GM12878 (cell line): Measurements from ENCODE around the gene CATSPER1. TPM values are rescaled to one million over a fixed set of nuclear protein-coding genes. Genes with fewer than 3 reads are reported as not detected.
A peak's percentile ranks its signal among the peaks of the same experiment; 100 is the strongest.
"Not testable (repeated sequence)": the region's sequence is repeated elsewhere in the genome, so short reads cannot be mapped to it uniquely, and the experiment has no call there.

Source experiments
- ATAC-seq: fragments of 200-7000 bp; cut with Tn5 transposase; 3 replicates; pipeline ENCODE4 v1.9.1; 2020; ENCODE audit warnings: mild to moderate bottlenecking, moderate library complexity
- BruUV-seq: library from RNA; stranded (reverse); fragments of 400-500 nt; replicated peaks from 2 replicates; lab custom pipeline; 2021; lab: Mats Ljungman, UMichigan
- CTCF ChIA-PET: fragments of 300-600 bp; sonication (Branson Sonifier 250); formaldehyde crosslinking; extraction: SDS; loops from one replicate; lab custom pipeline; 2021; ENCODE audit warnings: inconsistent platforms; lab: Yijun Ruan, JAX
- POLR2A ChIA-PET: fragments of 350-600 bp; formaldehyde crosslinking; extraction: SDS; loops from one replicate; lab custom pipeline; 2021; ENCODE audit warnings: inconsistent platforms; lab: Charles Lee
- RAD21 ChIA-PET: fragments of 300-600 bp; sonication (Branson Sonifier 250); formaldehyde crosslinking; loops from one replicate; lab custom pipeline; 2023; ENCODE audit warnings: antibody characterized with exemption; ENCODE audit not compliant: unreplicated experiment; lab: Charles Lee
- SMC1A ChIA-PET: fragments of 300-600 bp; sonication (Branson Sonifier 250); formaldehyde crosslinking; loops from one replicate; lab custom pipeline; 2023; ENCODE audit not compliant: unreplicated experiment, uncharacterized antibody; lab: Charles Lee
- DNase-seq: peaks from one replicate; pipeline ENCODE4 v3.0.0-alpha.2; 2011; ENCODE audit warnings: low read depth, low spot score
- FAIRE-seq: peaks from 3 replicates; lab custom pipeline; 2011; peaks lifted over from hg19 to GRCh38; lab: Jason Lieb, UNC
- H2AFZ ChIP-seq: 2 replicates; pipeline ENCODE4 v1.6.0; 2011; ENCODE audit warnings: low read depth, low read length, control low read depth; ENCODE audit not compliant: control insufficient read depth
- H3K27ac ChIP-seq: 2 replicates; pipeline ENCODE4 v1.5.1; 2011; ENCODE audit warnings: control low read depth; ENCODE audit not compliant: control insufficient read depth, insufficient read depth
- H3K27me3 ChIP-seq, 2 experiments: replicated peaks in 1 of 2; 2 replicates each; pipeline versions ENCODE4 v1.6.0 to v1.6.1; 2011; ENCODE audit warnings: low read length in 1 of 2; ENCODE audit not compliant: control insufficient read depth in 2 of 2, insufficient read depth in 2 of 2
- H3K36me3 ChIP-seq, 2 experiments: 2 replicates each; pipeline ENCODE4 v1.5.1; 2011; ENCODE audit warnings: low read length in 1 of 2; ENCODE audit not compliant: control insufficient read depth in 2 of 2, insufficient read depth in 2 of 2
- H3K4me1 ChIP-seq: 2 replicates; pipeline ENCODE4 v1.6.1; 2011; ENCODE audit warnings: mild to moderate bottlenecking, low read length, moderate library complexity, mixed read lengths; ENCODE audit not compliant: control insufficient read depth, insufficient read depth
- H3K4me2 ChIP-seq: 2 replicates; pipeline ENCODE4 v1.6.0; 2011; ENCODE audit warnings: control low read depth; ENCODE audit not compliant: control insufficient read depth, insufficient read depth
- H3K4me3 ChIP-seq: fragments of 200-600 bp; sonication (generic); 2 replicates; pipeline ENCODE4 v1.5.1; 2016
- H3K79me2 ChIP-seq: 2 replicates; pipeline ENCODE4 v1.6.0; 2011; ENCODE audit warnings: low read length; ENCODE audit not compliant: control insufficient read depth, insufficient read depth
- H3K9ac ChIP-seq: 2 replicates; pipeline ENCODE4 v1.8.0; 2011; ENCODE audit warnings: low read length, control low read depth, mixed read lengths; ENCODE audit not compliant: control insufficient read depth, insufficient read depth
- H3K9me3 ChIP-seq: replicated peaks from 3 replicates; pipeline ENCODE4 v1.5.1; 2011; ENCODE audit warnings: mild to moderate bottlenecking, low read length; ENCODE audit not compliant: control insufficient read depth, insufficient read depth
- H4K20me1 ChIP-seq: 2 replicates; pipeline ENCODE4 v1.6.0; 2011; ENCODE audit not compliant: control insufficient read depth, insufficient read depth
- RFX5 ChIP-seq: IDR thresholded peaks from 2 replicates; pipeline ENCODE4 v1.6.1; 2011; ENCODE audit warnings: low read depth, low read length, improper control_type of control experiment
- SPI1 ChIP-seq: IDR thresholded peaks from 2 replicates; pipeline ENCODE4 v1.6.1; 2011; ENCODE audit warnings: low read depth, mild to moderate bottlenecking, low read length, moderate library complexity, borderline replicate concordance; ENCODE audit not compliant: insufficient read depth
- ZBTB40 ChIP-seq: fragments of 450-650 bp; IDR thresholded peaks from 2 replicates; pipeline ENCODE4 v1.6.1; 2016; ENCODE audit warnings: mild to moderate bottlenecking, moderate library complexity, borderline replicate concordance
- ZSCAN29 ChIP-seq: fragments of 450-650 bp; IDR thresholded peaks from 2 replicates; pipeline ENCODE4 v1.6.1; 2017; ENCODE audit warnings: mild to moderate bottlenecking, moderate library complexity
- WGBS: methylation state at CpG from one replicate; pipeline ENCODE4 v1.1.6; 2016; ENCODE audit warnings: low lambda C conversion rate; ENCODE audit not compliant: insufficient replicate concordance, insufficient coverage; ENCODE audit errors: missing lambda C conversion rate; 5-methylcytosine and 5-hydroxymethylcytosine counted together
- in situ Hi-C: fragments of 300-500 bp; cut with MboI; formaldehyde crosslinking; loops from 9 replicates; pipeline ENCODE4 v1.14.3; 2018; ENCODE audit warnings: mixed read lengths
- intact Hi-C: fragments of 100-400 bp; cut with micrococcal nuclease; formaldehyde crosslinking; loops from one replicate; pipeline ENCODE4 v1.14.2; 2022; ENCODE audit not compliant: unreplicated experiment
- polyA plus RNA-seq, 11 experiments: library from polyadenylated mRNA; depleted of rRNA in 4 of 11; unstranded in 6 of 11; stranded (reverse) in 5 of 11; fragments of >200 nt; fragmentation: Nextera tagmentation in 4 of 11; fragmentation: Illumina TruSeq in 1 of 11; extraction: Ambion mirVana in 4 of 11; extraction: Trizol in 1 of 11; gene quantifications; 1 replicate in 1 of 11; 2 replicates in 10 of 11; pipeline versions ENCODE4 v1.2.1 to v1.2.3, GENCODE V29; 2011 to 2016; ENCODE audit warnings: inconsistent platforms in 2 of 11, missing spikeins in 2 of 11, low read depth in 1 of 11
- total RNA-seq, 4 experiments: library from RNA; depleted of rRNA in 3 of 4; stranded (reverse); fragments of >200 nt in 3 of 4; fragmentation: Illumina TruSeq in 1 of 4; extraction: Trizol in 1 of 4; gene quantifications; 2 replicates each; pipeline versions ENCODE4 v1.2.1 to v1.2.3, GENCODE V29; 2013 to 2021

The CATSPER1 gene
- total and polyA plus RNA-seq, 10 of the 15 experiments (the other 5 are each of a cell fraction or from before 2014, with no cell fraction given) = 0.02 to 0.05 TPM; not detected in 8

GRCh38 chr11:66032957-66033735 is 6.9 kb upstream of the CATSPER1 start:
- no TSS peak for BruUV-seq
- H3K36me3 ChIP-seq = no peaks in the 10 kb centered on the region
- ChIA-PET POLR2A (no interaction called here), SMC1A (no interaction called here), RAD21 (no interaction called here), CTCF (interaction anchor here (1.7 to 2.0 kb wide), 2 partner anchors 11 to 12 kb away, joined by 5 to 9 read pairs; no protein-coding TSS in a partner anchor)
- no peak overlapping the region for H3K9ac ChIP-seq
- no peaks in the 10 kb centered on the region for H3K27me3 ChIP-seq
- in situ Hi-C loops = no loop called here
- H4K20me1 ChIP-seq = no peaks in the 10 kb centered on the region
- intact Hi-C loops = no loop called here
- no peak overlapping the region for H3K27ac ChIP-seq
- no peaks in the 10 kb centered on the region for H3K4me1 ChIP-seq
- no peak overlapping the region for H3K4me3 ChIP-seq
- 54% methylated on average over 7 of the region's 8 CpGs for WGBS
- ATAC-seq (peak; percentile 61; the same call in 2 of the 3 replicates), DNase-seq (no peak), FAIRE-seq (no peak)
- H2AFZ ChIP-seq = no peak overlapping the region
- TF ChIP-seq RFX5 (no peak), SPI1 (peak; percentile 45; the same call in 1 of the 2 replicates), ZBTB40 (peak; percentile 83), ZSCAN29 (no peak)
- H3K4me2 ChIP-seq = no peak overlapping the region
- no peaks in the 10 kb centered on the region; the same call in 2 of the 3 replicates for H3K9me3 ChIP-seq
- H3K79me2 ChIP-seq = no peaks in the 10 kb centered on the region

GRCh38 chr11:66023186-66023440 is 3.2 kb downstream of the CATSPER1 start:
- POLR2A ChIA-PET = interaction anchor here (0.6 to 0.7 kb wide), 2 partner anchors 30 to 514 kb away, joined by 4 to 6 read pairs; no protein-coding TSS in a partner anchor
- not testable (repeated sequence) for H3K9ac ChIP-seq, BruUV-seq

More at GRCh38 chr11:66023186-66023440, 3.2 kb downstream of the CATSPER1 start:
- H4K20me1 ChIP-seq, H3K4me2 ChIP-seq, H3K27ac ChIP-seq, intact Hi-C loops, DNase-seq, H3K36me3 ChIP-seq, FAIRE-seq, H3K4me1 ChIP-seq, H3K79me2 ChIP-seq, H3K27me3 ChIP-seq, H3K4me3 ChIP-seq, H3K9me3 ChIP-seq, ATAC-seq, in situ Hi-C loops, H2AFZ ChIP-seq: not testable (repeated sequence)
- RAD21 ChIA-PET = interaction anchor here (1.3 to 1.5 kb wide), 2 partner anchors 22 to 113 kb away, joined by 4 read pairs; no protein-coding TSS in a partner anchor
- CTCF ChIA-PET = interaction anchor here (1.1 to 2.8 kb wide), 18 partner anchors 13 to 317 kb away, joined by 3 to 31 read pairs (median 6); partner anchors contain the start of genes BANF1, CCDC85B, EIF1AD and FIBP
- WGBS = 14% methylated on average over 5 of the region's 5 CpGs
- SMC1A ChIA-PET = interaction anchor here (0.9 to 1.9 kb wide), 4 partner anchors 21 to 245 kb away, joined by 3 to 10 read pairs (median 4); no protein-coding TSS in a partner anchor
